ENCODE data around the gene CHST8. TPM values are rescaled to one million over a fixed set of nuclear protein-coding genes. Genes with fewer than 3 reads are reported as not detected.
"Not testable (repeated sequence)": the region's sequence is repeated elsewhere in the genome, so short reads cannot be mapped to it uniquely, and the experiment has no call there.

CHST8 gene
- total RNA-seq, 1 experiment from 2014 or later: 33.5 TPM

DNA sequence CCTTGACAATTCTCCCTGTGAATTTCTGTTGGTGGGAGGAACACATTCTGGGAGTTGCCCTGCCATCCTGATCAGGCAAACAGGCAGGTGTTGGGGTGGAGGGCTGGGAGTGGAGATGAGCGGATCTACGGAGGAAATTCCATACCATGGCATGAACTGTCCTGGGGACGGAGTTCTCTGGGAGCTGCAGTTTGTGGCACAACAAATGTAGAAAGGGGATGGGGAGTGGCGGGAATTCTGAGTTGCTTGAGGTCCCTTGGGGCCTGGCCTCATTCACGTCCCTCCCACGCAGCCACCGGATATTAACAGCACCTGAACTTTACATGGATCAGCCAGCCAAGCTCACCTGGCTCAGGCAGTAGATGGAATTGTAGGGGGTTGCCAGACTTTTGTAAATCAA lies 70.0 kb downstream of the CHST8 start (continued):
- TF ChIP-seq ARID4B (CRISPR knock-in tag; IDR thresholded peaks at IDR 0.05; ENCODE audit: borderline replicate concordance) (no peak), MYBL2 (CRISPR knock-in tag; IDR thresholded peaks at IDR 0.05) (no peak), FOXJ3 (CRISPR knock-in tag; IDR thresholded peaks at IDR 0.05; ENCODE audit: borderline replicate concordance) (no peak), ZBTB21 (CRISPR knock-in tag; IDR thresholded peaks at IDR 0.05; ENCODE audit: borderline replicate concordance) (no peak), ERG (CRISPR knock-in tag; IDR thresholded peaks at IDR 0.05) (no peak), GABPB1 (CRISPR knock-in tag; IDR thresholded peaks at IDR 0.05) (no peak), ZNF396 (CRISPR knock-in tag; IDR thresholded peaks at IDR 0.05; ENCODE audit: borderline replicate concordance) (no peak), TEAD1 (CRISPR knock-in tag; IDR thresholded peaks at IDR 0.05) (no peak)
- TF ChIP-seq, protein P1, sequence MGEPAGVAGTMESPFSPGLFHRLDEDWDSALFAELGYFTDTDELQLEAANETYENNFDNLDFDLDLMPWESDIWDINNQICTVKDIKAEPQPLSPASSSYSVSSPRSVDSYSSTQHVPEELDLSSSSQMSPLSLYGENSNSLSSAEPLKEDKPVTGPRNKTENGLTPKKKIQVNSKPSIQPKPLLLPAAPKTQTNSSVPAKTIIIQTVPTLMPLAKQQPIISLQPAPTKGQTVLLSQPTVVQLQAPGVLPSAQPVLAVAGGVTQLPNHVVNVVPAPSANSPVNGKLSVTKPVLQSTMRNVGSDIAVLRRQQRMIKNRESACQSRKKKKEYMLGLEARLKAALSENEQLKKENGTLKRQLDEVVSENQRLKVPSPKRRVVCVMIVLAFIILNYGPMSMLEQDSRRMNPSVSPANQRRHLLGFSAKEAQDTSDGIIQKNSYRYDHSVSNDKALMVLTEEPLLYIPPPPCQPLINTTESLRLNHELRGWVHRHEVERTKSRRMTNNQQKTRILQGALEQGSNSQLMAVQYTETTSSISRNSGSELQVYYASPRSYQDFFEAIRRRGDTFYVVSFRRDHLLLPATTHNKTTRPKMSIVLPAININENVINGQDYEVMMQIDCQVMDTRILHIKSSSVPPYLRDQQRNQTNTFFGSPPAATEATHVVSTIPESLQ (CRISPR knock-in tag; IDR thresholded peaks at IDR 0.05): no peak

DNA sequence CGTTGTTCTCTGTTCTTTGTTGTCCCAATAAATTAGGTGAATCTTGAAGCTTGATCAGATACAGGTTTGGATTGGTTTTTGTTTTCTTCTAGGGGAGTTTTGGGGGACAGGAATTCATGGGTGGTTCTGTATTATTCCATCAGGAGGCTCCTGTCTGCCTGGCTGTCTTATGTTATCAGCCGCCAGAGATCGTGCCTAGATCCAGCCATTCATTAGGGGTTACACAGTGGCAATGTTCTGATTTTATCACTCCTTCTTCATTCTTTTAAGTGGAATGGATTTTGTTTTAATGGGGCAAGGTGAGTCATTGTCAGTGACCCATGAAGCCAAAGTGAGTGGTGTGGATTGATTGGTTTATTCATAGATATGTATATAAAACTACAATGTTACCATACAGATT lies 71.9 kb downstream of the CHST8 start:
- POLR2A ChIA-PET: no interaction called here
- Mint-ChIP-seq H3K27me3 (ENCODE audit: low read depth) (no peaks in the 10 kb centered on the region), H3K27ac (no peak overlapping the region), H3K36me3 (no peaks in the 10 kb centered on the region), H3K9me3 (no peaks in the 10 kb centered on the region), H3K4me3 (no peak overlapping the region), H3K4me1 (no peaks in the 10 kb centered on the region)
- TF ChIP-seq OVOL2 (CRISPR knock-in tag; IDR thresholded peaks at IDR 0.05; ENCODE audit: borderline replicate concordance): no peak
- TF ChIP-seq, protein P2, sequence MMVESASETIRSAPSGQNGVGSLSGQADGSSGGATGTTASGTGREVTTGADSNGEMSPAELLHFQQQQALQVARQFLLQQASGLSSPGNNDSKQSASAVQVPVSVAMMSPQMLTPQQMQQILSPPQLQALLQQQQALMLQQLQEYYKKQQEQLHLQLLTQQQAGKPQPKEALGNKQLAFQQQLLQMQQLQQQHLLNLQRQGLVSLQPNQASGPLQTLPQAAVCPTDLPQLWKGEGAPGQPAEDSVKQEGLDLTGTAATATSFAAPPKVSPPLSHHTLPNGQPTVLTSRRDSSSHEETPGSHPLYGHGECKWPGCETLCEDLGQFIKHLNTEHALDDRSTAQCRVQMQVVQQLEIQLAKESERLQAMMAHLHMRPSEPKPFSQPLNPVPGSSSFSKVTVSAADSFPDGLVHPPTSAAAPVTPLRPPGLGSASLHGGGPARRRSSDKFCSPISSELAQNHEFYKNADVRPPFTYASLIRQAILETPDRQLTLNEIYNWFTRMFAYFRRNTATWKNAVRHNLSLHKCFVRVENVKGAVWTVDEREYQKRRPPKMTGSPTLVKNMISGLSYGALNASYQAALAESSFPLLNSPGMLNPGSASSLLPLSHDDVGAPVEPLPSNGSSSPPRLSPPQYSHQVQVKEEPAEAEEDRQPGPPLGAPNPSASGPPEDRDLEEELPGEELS (CRISPR knock-in tag; IDR thresholded peaks at IDR 0.05): no peak
- TF ChIP-seq, protein P3, sequence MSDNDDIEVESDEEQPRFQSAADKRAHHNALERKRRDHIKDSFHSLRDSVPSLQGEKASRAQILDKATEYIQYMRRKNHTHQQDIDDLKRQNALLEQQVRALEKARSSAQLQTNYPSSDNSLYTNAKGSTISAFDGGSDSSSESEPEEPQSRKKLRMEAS (CRISPR knock-in tag; IDR thresholded peaks at IDR 0.05): no peak
- no peak for TF ChIP-seq TCF7 (CRISPR knock-in tag; IDR thresholded peaks at IDR 0.05; ENCODE audit: low read depth)
- no peak for DNase-seq (ENCODE audit: low spot score)
- ATAC-seq: no peak
- CTCF ChIA-PET: no interaction called here

GRCh38 chr19:33695547-33695946 lies 73.8 kb downstream of the CHST8 start:
- H3K36me3 Mint-ChIP-seq; ATAC-seq; H3K27ac Mint-ChIP-seq; POLR2A ChIA-PET; H3K27me3 Mint-ChIP-seq (ENCODE audit: low read depth); H3K9me3 Mint-ChIP-seq; DNase-seq (ENCODE audit: low spot score); H3K4me3 Mint-ChIP-seq; H3K4me1 Mint-ChIP-seq: not testable (repeated sequence)
- CTCF ChIA-PET: interaction anchor here (0.6 kb wide), 1 partner anchor 12 kb away, joined by 3 read pairs; no protein-coding TSS in a partner anchor

Measured in WTC11 (cell line).